Liver (tissue), 3 donors: ENCODE measurements around the gene GMDS.

Experiments used
- CTCF ChIP-seq: fragments of 150-350 bp; IDR thresholded peaks from 2 replicates; pipeline ENCODE4 v1.5.1; 2017; ENCODE audit warnings: improper control_type of control experiment, low read depth, low read length; ENCODE audit not compliant: missing input control
- FOXA1 ChIP-seq: IDR thresholded peaks from 2 replicates; pipeline ENCODE4 v1.6.1; 2016; ENCODE audit warnings: antibody characterized with exemption
- HNF4G ChIP-seq: IDR thresholded peaks from 2 replicates; pipeline ENCODE4 v1.6.1; 2016; ENCODE audit warnings: antibody characterized with exemption
- MAX ChIP-seq: IDR thresholded peaks from 2 replicates; pipeline ENCODE4 v1.6.1; 2016; ENCODE audit warnings: antibody characterized with exemption
- RAD21 ChIP-seq, 2 donors: IDR thresholded peaks; 2 replicates each; pipeline ENCODE4 v1.6.1; 2016; ENCODE audit warnings: antibody characterized with exemption in 2 of 2, mild to moderate bottlenecking in 2 of 2
- REST ChIP-seq: IDR thresholded peaks from 2 replicates; pipeline ENCODE4 v1.6.1; 2016; ENCODE audit warnings: antibody characterized with exemption, mild to moderate bottlenecking
- SP1 ChIP-seq: IDR thresholded peaks from 2 replicates; pipeline ENCODE4 v1.6.1; 2018; ENCODE audit warnings: antibody characterized with exemption, mild to moderate bottlenecking
- TAF1 ChIP-seq: conservative IDR thresholded peaks from 2 replicates; pipeline ENCODE4 v1.6.1; 2016; ENCODE audit warnings: antibody characterized with exemption, mild to moderate bottlenecking
- donor health status: healthy.
- donor health status: healthy.

GRCh38 chr6:1657771-1658165 lies 587.6 kb downstream of the GMDS start:
- TF ChIP-seq TAF1: no peak
- TF ChIP-seq CTCF: no peak
- no peak for TF ChIP-seq FOXA1
- no peak for TF ChIP-seq REST
- TF ChIP-seq MAX: no peak
- TF ChIP-seq RAD21 (IDR thresholded peaks at IDR 0.05): no peak
- TF ChIP-seq HNF4G: no peak
- no peak for TF ChIP-seq SP1
